HG03103 (cell line): ENCODE measurements around the gene LRRC36.
"Not testable (repeated sequence)": the region's sequence is repeated elsewhere in the genome, so short reads cannot be mapped to it uniquely, and the experiment has no call there.

Source experiments
- ATAC-seq: cut with Tn5 transposase; IDR thresholded peaks from one replicate; pipeline ENCODE4 v1.9.1; 2021; ENCODE audit warnings: low read depth; ENCODE audit not compliant: unreplicated experiment

The LRRC36 gene

GRCh38 chr16:67341250-67341649, 14.6 kb downstream of the LRRC36 start:
- ATAC-seq, result no peak

GRCh38 chr16:67342616-67343015, 16.0 kb downstream of the LRRC36 start:
- no peak for ATAC-seq

DNA sequence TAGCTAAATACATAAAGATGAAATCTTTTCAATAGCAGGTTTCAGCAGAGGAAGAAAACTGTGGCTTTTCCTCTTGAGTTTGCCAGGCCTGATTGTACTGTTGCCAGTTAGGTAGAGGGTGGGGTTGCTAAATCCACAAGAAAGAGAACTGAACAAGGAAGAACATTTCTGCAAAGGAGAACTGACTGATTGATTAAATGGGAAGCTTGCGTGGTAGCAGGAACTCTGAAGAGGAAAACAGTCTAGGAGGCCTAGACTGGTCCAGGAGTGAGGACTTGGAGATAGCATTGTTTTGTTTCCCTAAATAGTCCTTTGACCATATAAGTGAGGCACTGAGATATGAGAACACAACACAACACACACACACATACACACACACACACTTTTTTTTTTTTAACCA, 18.8 kb downstream of the LRRC36 start:
- ATAC-seq, result no peak

- no peak for ATAC-seq
Observed at GRCh38 chr16:67346341-67346740, 19.7 kb downstream of the LRRC36 start.

- ATAC-seq, result no peak
Observed at GRCh38 chr16:67349172-67349571, 22.6 kb downstream of the LRRC36 start.

GRCh38 chr16:67350324-67350723, 23.7 kb downstream of the LRRC36 start:
- ATAC-seq, result no peak

DNA sequence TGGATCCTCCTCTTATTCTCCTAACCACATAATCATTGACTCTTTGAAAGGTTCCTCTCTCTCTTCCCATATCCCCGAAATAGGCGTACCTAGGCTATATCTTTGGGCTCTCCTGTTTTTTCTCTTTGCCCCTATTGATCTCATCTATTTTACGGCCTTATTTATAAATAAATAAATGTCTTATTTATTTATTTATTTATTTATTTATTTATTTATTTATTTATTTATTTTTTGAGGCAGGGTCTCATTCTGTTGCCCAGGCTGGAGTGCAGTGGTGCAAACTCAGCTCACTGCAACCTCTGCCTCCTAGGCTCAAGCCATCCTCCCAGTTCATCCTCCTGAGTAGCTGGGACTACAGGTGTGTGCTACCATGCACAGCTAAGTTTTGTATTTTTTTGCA, 25.8 kb downstream of the LRRC36 start:
- not testable (repeated sequence) for ATAC-seq

DNA sequence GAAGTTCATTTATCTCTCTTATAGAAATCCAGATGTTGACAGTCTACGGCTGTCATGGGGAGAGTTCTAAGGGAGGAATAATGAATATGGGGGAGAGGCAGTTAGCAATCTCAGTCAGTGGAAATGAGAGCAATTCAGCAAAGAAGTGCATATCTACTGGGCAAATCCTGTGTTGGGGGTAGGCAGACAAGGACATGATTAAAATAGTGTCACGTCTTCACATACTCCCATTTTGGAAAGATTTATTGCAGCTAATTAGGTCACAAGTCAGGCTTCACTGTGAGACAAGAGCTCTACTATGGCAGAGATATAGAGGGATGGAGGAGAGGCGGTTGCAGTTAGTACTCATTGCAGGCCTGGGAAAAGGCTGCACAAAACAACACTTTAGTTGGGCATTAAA, 29.8 kb downstream of the LRRC36 start:
- ATAC-seq, result no peak

- no peak for ATAC-seq
Observed at GRCh38 chr16:67357561-67357960, 30.9 kb downstream of the LRRC36 start.

- ATAC-seq, result not testable (repeated sequence)
Observed at GRCh38 chr16:67359540-67360269, 33.1 kb downstream of the LRRC36 start.

DNA sequence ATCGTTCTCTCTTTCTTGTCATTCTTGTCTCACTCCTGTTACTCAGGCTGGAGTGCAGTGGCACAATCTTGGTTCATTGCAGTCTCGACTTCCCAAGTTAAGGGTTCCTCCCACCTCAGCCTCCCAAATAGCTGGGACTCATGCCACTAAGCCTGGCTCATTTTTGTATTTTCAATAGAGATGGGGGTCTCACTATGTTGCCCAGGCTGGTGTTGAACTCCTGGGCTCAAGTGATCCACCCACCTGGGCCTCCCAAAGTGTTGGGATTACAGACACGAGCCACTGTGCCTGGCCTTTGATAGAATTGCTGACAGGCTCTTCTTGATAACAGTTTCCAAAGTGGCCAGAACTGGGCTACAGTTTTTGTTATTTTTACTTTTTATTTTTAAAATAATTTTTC, 34.4 kb downstream of the LRRC36 start:
- ATAC-seq, result no peak

DNA sequence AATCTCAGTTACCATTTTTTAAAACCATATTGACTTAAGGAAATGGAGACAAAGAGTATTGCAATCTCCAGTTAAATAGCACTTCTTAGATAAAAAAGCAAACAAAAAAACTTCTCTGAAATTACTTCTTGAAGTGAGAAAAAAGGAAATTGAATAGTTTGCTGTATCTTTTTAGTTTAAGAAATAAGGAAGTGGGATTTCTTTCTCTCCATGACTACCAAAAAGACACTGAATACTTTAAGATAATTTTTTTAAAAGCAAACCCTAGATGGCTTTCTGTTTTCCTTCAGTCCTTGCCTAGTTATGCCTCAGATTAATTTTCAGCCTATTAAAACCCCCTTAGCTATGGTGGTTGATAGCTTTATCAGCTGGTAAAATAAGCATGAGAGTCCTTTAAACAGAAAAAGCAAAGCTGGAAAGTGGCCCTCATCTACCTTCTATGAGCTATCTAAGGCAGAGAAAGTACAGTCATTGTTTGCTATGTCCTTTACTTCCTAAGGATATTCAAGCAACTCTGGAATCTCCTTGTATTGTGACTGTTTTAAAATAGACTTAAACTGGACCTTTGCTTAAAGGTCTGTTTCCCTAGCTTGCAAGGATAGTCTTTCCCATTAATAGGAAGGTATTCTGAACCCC, 38.1 kb downstream of the LRRC36 start:
- no peak for ATAC-seq

DNA sequence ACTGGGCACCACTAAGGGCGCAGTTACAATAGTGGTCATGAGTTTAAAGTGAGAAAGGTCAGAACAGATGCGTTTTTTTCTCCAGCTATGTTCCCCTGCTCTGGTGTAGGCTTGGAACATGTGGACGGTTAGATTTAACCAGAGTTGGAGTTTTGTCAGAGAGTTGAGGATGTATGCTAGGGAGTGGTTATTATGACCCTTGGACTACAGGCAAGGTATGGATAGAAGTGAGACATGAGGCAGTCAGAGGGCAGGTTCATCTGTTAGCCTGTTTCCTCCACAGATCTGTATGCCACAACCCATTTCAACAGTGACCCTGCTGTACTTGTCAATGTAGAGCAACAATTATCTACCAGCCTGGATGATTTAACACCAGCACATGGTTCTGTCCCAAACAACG, 44.0 kb downstream of the LRRC36 start:
- ATAC-seq, result no peak

DNA sequence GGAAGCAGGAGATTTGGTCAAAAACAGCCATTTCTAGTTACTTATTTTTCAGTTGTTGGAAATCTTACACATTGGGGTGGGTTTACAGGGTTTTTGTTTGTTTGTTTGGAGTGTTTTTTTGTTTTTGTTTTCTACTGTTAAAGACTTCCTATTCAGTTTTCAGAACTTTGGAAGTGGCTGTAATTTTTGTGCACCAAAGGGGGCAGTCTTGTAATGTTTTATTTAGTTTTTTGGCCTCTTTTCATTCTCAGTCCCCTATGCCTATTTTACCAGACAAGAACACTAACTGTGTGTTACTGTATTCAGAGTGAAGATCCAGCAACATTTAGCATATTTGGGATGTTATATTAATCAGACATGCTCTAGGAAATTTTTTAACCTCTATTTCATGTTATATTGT, 46.0 kb downstream of the LRRC36 start:
- no peak for ATAC-seq

- not testable (repeated sequence) for ATAC-seq
Observed at GRCh38 chr16:67376012-67376411, 49.4 kb downstream of the LRRC36 start.

DNA sequence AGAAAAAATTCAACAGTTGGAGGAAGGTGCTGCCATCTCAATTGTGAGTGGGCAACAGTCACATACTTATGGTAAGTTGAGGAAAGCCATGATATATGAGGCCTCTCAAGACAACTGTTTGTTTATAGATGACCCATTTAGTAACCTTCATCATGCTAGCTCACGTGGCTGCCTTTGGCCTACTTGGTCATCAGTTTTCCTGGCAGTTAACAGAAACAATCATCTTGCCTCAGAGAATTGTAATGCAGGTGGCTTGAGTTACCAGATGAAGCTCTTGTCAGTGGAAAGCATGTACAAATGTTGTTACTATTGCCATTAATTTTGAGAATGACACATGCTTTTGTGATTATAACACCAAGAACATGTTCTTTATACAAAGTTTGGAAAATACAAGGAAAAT, 52.0 kb downstream of the LRRC36 start:
- no peak for ATAC-seq

DNA sequence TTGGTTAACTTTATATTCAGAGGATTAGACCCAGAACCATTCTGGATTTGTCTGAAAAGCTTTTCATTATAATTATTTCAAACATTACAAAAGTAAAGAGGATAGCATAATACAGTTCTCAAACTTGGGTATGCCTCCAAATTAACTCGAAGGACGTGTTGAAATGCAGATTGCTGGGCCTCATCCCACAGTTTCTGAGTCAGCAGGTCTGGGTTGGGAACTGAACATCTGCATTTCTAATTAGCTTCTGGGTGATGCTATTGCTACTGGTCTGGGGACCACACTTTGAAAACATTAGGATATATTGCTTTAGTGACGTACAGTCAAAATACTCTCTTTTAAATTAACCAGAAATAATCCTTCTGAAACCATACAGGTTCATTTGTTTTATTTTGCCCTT, 56.7 kb downstream of the LRRC36 start:
- no peak for ATAC-seq

DNA sequence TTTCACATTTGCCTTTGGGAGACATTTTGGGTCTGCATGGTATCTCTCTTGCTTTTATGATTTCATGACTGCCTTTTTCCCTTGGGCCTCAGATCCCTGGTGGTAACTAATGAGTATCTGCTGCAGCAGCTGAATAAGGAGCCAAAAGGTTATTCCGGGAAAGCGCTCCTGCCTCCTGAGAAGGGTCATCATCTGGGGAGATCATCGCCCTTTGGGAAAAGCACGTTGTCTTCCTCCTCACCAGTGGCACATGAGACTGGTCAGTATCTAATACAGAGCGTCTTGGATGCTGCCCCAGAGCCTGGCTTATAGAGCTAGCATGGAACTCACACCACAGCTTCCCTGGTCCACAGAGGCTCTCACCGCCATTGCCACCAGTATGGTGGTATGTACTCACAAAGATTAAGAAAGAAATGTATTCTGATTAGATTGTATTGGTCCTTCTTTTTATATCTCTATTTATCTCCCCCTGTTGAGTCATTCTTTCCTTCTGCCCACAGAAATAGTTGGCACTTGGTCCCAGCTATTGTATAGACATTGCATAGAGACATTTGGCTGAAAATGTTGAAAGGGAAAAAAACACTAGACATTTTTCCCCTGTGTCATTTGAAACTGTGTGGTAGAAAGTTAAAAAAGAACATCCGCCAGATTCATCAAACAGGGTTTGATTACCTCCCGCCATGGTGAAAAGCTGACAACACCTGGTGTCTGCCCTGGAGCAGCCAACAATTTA, 58.3 kb downstream of the LRRC36 start:
- no peak for ATAC-seq

- ATAC-seq, result no peak
Observed at GRCh38 chr16:67386861-67387455, 60.3 kb downstream of the LRRC36 start.

- no peak for ATAC-seq
Observed at GRCh38 chr16:67387479-67388079, 61.0 kb downstream of the LRRC36 start.

DNA sequence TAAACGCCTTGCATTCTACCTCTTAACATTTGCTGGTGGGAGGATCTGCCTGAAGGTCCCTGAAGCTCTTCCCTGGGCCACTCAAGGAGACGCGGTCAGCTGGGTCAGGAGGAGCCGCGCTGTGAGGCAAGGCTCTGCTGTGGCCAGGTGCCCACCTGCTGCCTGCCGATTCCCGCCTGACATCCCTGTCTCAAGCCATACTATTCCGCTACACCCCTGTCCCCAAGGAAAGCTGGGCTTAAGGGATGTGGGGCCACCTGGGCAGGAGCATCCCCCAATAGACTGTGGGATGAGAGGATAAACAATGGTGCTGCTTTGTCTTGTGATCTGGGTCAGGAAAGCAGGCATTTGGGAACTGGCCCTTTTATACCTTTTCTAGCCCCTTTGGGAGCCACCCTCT, 61.6 kb downstream of the LRRC36 start:
- no peak for ATAC-seq
